ENCODE measurements around the gene MAP2K1.

- TF ChIP-seq CTCF (IDR thresholded peaks at IDR 0.05; ENCODE audit: low read depth, low read length, missing input control) = no peak
- TF ChIP-seq TAF1 (conservative IDR thresholded peaks at IDR 0.05) = no peak
- no peak for TF ChIP-seq YY1 (IDR thresholded peaks at IDR 0.05)
These were observed 21.5 kb downstream of the MAP2K1 start for GRCh38 chr15:66408254-66408653.

All from liver (tissue), 3 donors.